Fibroblast of mammary gland (primary cell): ENCODE data around the gene SLC46A2.

Experiments used
- DNase-seq: peaks from one replicate; pipeline ENCODE4 v3.0.0-alpha.2; 2010; ENCODE audit warnings: low read depth
- H3K4me3 ChIP-seq: 2 replicates; pipeline ENCODE4 v1.5.1; 2011; ENCODE audit warnings: low read depth, mild to moderate bottlenecking, low read length, moderate library complexity; ENCODE audit not compliant: control insufficient read depth
- CTCF ChIP-seq: conservative IDR thresholded peaks from 2 replicates; pipeline ENCODE4 v1.5.1; 2011; ENCODE audit warnings: low read depth, low read length, inconsistent platforms; ENCODE audit not compliant: control insufficient read depth, insufficient read depth

The SLC46A2 gene

GRCh38 chr9:112839331-112839730, 51.3 kb downstream of the SLC46A2 start:
- no peak for DNase-seq
- no peak for TF ChIP-seq CTCF
- H3K4me3 ChIP-seq = no peak overlapping the region

- TF ChIP-seq CTCF = no peak
- DNase-seq = no peak
- H3K4me3 ChIP-seq = no peak overlapping the region
Observed at GRCh38 chr9:112838342-112838741, 52.3 kb downstream of the SLC46A2 start.

GRCh38 chr9:112836394-112836793, 54.3 kb downstream of the SLC46A2 start:
- no peak for TF ChIP-seq CTCF
- DNase-seq = no peak
- no peak overlapping the region for H3K4me3 ChIP-seq

- TF ChIP-seq CTCF = no peak
- no peak overlapping the region for H3K4me3 ChIP-seq
- DNase-seq = no peak
Observed at GRCh38 chr9:112833081-112833480, 57.6 kb downstream of the SLC46A2 start.

- H3K4me3 ChIP-seq = no peak overlapping the region
- no peak for DNase-seq
- no peak for TF ChIP-seq CTCF
Observed at GRCh38 chr9:112831969-112832368, 58.7 kb downstream of the SLC46A2 start.

- TF ChIP-seq CTCF = no peak
- H3K4me3 ChIP-seq = no peak overlapping the region
Observed at GRCh38 chr9:112831281-112831851, 59.3 kb downstream of the SLC46A2 start.

More at GRCh38 chr9:112831281-112831851, 59.3 kb downstream of the SLC46A2 start:
- no peak for DNase-seq
